GM11168 (cell line): ENCODE measurements around the gene TNNT3.

ENCODE experiments used
- in situ Hi-C: fragments of 300-500 bp; cut with MboI; formaldehyde crosslinking; loops from one replicate; pipeline ENCODE4 v1.12.0; 2022; ENCODE audit warnings: low sequenced_read_pairs; ENCODE audit not compliant: unreplicated experiment

TNNT3 gene

DNA sequence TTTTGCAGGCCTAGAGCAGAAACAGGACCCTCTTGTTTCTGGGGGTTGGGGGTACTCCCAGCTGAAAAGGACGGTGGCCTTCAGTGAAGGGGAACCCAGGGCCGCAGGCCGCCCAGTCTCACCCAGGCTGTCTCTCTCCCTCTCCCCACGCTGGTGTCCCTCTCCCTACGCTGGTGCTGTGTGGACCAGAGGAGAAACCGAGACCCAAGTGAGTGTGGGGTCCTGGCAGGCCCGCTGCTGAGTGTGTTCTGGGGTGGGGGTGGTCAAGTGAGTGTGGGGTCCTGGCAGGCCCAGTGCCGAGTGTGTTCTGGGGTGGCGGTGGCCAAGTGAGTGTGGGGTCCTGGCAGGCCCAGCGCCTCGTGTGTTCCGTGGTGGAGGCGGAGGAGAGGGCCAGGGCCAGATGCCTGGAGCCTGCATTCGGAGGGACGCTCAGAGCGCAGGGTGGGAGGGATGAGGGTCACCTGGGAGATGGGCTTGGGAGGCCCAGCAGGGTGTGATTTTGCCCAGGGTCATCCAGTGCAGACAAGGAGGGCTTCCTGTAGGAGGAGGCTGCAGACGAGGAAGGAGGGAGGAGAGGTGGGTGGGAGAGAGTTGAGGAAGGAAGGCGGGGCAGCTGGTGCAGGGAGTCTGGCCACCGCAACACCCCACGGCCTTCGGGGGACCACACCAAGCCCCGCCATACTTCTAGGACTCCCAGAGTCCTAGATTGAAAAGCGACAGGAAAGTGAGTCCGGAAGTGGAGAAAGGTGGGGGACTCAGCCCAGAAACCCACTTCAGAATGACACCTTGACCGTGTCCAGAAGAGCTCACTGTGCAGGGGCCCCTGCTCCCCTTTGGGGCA is 10.3 kb downstream of the TNNT3 start:
- in situ Hi-C loops: no loop called here

DNA sequence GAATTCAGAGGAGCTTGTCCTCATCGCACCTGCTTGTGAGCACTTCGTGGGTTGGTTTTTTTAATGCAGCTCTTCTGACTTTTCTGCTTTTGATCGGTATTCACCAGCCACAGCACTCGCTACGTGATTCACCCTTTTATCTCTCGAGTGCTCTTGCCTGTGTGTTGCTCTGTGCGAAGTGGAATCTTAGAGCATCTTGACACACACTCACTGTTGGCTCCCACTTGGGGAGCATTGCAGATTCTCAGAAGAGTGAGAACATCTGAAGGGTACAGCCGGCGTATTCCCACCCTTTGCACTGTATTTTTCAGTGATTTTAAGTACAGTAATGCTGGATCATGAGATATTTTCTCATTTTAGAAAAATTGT is 10.9 kb downstream of the TNNT3 start:
- in situ Hi-C loops: no loop called here

DNA sequence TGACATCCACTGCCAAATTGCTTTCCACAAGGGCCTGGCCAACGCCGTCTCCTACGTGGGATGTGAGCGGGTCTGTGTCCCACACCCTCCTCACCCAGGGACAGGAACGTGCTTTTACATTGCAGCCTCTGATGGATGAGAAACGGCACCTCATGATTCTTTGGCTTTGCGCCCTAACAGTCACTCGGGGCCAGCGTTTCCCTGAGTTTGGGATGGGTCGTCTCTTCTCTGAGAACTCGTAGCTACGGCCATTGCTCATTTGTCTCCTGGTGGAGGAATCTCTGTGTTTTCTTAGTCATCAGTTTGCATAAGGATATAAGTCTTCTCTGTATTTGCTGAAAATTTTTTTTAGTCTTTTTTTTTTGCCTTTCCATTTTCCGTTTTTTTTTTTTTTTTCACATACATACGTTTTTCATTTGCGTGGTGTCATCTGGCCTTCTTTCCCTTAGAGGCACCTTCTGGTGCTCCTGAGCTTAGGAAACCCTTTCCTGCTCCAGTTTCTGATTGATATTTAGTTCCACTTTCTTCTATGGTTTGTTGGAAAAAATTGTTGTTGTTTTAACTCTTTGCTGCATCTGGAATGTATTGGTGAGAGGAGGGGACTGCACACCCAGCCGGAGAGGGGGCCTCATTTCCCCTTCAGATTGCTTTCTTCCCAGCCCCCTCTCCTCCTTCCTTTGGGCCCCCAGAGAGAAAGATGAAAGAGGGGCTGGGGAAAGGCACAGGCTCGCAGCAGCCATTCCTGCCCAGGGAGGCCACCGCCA is 12.0 kb downstream of the TNNT3 start:
- in situ Hi-C loops: no loop called here

DNA sequence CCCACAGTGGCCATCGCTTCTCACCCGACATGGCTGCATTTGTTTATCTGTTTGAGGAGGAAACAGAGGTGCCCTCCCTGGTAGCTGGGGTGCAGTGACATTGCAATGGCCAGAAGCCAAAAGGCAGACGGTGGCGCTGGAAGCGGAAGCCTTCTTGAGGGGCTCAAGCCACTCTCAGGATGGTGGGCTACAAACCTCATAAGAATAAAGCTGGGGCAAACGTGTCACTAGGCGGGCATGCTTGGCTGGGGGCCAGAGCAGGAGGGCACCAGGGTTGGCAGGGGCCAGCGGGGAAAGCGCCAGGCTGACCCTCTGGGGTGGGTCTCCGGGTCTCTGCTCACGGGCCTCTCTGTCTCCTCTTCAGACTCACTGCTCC is 12.6 kb downstream of the TNNT3 start:
- in situ Hi-C loops: no loop called here

DNA sequence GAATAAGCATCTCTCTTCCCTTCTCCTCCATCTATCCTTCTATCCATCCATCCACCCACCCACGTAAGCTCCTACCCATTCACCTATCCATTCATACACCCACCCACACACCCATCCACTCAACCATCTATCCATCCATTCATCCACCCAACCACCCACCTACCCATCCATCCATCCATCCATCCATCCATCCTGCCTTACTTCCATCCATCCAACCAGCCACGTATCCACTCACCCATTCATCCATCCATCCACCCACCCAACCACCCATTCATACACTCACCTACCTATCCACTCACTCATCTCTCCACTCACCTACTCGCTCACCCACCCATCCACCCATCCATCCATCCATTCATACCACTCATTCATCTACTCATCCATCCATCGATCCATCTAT is 13.2 kb downstream of the TNNT3 start:
- in situ Hi-C loops: no loop called here

DNA sequence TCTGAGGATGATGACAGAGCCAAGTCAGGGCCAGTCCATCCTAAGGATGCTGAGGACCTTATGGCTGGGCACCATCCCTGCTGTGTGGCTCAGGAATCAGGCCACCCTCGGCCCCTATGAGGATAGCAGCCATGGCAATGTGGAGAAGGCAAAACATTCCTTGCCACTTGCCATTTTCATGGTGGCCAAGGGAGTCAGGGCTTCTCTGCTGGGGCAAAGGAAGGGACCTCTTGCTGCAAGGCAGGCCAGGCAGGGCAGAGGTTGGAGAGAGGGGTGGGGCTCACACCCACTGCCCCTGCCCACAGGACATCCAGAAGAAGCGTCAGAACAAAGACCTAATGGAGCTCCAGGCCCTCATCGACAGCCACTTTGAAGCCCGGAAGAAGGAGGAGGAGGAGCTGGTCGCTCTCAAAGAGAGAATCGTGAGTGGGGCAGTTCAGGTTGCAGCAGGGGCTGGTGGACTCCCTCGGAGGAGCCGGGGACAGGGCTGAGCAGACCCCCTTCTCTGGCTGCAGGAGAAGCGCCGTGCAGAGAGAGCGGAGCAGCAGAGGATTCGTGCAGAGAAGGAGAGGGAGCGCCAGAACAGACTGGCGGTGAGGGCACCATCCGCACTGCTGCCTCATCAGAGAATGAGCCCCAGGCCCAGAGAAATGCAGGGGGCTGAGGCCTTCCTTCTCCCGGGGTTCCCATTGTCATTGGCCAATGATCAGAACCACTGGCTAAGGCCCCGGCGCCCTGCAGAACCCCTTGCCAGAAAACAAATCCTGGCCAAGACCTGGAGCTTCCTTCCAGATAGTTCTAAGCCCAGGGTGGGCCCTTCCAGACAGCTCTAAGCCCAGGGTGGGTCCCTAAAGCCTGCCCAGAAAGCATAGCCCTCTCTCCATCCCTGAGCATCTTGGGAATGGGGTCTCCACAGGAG is 14.2 kb downstream of the TNNT3 start:
- in situ Hi-C loops: no loop called here

DNA sequence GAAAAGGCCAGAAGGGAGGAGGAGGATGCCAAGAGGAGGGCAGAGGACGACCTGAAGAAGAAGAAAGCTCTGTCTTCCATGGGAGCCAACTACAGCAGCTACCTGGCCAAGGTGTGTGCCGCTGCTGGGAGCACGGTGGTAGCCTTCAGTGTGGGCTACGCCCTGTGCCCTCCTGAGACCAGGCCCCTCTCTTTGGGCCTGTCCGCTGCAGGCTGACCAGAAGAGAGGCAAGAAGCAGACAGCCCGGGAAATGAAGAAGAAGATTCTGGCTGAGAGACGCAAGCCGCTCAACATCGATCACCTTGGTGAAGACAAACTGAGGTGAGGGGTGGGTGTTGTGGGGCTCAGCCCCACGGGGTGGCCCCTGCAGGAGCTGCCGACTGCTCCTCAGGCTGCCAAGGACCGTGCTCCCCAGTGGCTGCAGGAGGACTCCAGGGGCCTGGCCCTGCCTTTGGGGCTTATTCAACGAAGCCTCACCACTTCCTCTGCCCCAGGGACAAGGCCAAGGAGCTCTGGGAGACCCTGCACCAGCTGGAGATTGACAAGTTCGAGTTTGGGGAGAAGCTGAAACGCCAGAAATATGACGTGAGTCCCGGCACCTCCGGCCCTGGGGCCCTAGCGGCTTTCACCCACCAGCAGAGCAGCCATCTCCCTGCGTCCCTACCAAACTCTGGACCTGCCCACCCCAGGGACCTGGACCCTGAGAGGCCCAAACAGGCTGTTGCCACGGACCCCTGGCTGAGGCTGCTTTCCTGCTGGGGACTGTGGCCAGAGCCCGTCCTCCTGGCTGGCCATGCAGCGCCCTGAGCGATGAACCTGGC is 15.0 kb downstream of the TNNT3 start:
- in situ Hi-C loops: no loop called here

DNA sequence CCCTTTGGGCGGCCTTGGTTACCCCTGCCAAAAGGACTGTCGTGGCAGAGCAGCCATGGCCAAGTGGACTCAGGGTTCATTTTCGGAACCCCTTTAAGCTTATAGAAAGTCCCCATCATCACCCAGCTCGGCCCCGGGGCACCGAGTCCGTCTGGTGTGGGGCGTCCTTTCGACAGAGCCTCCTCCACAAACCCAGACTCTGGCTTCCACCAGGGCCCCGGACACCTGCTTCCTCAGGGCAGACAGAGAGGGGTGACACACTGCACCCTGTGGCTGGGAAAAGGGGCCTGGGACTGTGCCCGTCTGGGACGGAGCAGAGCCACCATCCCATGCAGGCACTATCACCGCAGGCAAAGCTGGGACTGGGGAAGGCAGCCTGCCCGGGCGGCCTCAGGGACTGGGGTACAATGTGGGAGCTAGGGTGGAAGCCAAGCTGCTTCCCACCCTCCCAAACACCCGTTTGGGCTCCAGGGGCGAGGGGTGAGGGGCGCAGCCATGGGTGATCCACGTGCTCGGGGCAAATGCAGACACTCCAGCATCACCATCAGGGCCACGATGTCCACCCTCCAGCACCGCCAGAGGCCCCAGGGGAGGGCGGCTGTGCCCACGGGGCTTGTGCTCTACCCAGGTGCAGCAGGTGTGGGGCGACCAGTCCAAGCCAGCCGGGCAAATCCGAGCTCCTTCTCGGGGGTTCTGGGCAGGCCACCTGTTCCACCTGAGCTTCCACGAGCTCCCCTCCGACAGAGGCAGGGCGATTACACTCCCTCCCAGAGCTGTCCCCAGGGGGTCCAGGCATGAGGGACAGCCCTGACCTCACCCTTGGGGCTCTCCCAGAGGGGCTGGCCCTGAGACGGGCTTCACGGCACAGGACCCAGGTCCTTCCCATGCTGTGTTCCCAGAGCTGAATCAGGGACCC is 15.9 kb downstream of the TNNT3 start:
- in situ Hi-C loops: no loop called here

DNA sequence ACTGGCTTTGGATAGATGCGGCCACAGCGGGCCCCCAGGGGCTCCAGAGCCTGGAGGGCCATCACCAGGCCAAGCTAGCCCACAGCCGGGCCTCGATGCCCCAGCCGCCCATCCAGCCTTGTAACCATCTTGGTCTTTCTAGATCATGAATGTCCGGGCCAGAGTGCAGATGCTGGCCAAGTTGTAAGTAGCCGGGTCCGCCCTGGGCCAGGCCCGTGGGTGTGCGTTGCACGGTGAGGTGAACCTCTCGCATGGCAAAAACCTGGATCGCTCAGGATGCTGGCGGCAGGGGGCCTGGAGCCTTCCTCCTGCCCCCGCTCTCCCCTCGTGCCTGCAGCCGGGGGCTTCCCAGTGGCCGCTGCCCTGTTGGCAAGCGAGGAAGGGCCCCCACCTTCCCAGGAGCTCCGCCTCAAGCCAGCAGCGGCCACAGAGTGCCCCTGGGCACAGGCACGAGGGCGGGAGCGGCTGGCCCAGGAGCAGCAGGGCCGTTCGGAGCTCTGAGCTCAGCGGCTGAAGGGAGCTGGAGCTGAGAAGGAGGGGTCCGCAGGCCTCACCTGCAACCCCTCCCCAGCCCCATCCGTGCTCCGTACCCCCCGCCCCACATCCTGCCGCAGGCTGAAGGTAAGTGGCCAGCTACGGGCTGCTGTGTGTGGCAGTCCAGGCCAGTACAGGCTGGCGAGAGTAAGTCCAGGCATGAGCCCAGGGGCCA is 16.7 kb downstream of the TNNT3 start:
- in situ Hi-C loops: no loop called here

DNA sequence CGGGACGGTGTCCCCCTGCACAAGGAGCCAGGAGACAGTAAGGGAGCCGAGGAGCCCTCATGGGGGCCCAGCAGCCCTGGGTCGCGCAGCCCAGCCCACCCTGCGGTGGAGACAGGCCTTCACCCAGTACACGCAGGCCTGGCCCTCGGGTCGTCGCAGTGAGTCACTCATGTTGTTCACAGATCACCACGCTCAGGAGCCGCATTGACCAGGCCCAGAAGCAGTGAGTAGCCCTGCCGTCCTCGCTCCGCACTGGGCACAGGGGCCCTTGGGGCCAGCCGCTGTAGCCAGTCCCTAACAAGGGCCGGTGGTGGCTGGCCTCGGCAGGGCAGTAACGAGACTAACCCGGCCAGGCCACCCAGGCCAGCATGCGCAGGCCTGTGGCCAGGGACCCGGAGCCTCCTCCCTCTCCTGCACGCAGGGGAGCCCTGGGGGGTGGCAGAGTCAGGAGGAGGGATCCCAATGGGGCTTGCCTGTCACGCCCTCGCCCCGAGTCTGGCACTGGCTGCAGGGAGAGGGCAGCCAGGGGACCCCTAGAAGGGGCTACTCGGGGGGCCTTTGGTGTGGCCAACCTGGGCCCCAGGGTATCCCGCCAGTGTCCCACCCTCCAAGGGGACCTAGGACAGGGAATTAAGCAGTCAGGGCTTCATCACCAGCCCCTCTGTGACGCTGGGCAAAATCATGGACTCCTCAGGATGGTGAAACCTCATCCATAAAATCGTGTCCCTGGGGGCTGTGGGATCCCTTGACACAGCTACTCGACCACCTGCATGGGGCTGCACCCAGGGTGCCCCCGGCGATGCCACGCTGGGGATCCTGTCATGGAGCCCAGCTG is 17.5 kb downstream of the TNNT3 start:
- in situ Hi-C loops: no loop called here

DNA sequence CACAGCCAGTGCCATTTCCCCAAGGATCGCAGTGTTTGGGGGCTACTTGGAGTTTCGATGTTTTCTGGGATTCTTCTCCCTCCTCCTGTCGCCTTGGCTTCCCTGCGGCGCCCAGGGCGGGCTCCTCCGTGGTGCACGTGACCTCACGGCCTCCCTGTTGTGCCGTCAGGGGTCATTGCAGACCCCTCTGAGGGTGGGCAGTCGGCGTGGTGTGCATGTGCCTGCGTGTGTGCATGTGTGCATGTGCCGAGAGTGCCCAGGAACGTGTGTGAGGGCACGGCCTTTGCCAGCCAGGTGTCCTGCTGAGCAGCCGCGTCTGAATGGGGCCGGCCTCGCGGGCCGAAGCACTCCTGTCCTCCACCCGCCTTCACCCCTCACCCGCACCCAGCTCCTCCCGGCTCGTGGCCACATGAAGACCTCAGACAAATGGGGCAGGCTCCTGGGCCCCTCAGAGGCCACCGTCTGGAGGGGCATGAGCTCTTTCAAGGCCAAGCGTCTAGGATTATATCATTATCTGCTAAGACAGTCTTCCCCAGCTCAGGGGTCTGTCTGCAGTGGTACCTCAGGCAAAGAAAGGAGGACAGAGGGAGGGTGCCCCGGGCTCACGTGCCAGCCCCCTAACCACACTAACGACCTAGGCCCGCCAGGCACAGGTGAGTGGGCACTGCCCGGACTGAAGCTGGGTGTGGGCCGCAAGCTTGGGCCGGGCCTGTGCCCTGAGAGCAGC is 18.3 kb downstream of the TNNT3 start:
- in situ Hi-C loops: no loop called here

DNA sequence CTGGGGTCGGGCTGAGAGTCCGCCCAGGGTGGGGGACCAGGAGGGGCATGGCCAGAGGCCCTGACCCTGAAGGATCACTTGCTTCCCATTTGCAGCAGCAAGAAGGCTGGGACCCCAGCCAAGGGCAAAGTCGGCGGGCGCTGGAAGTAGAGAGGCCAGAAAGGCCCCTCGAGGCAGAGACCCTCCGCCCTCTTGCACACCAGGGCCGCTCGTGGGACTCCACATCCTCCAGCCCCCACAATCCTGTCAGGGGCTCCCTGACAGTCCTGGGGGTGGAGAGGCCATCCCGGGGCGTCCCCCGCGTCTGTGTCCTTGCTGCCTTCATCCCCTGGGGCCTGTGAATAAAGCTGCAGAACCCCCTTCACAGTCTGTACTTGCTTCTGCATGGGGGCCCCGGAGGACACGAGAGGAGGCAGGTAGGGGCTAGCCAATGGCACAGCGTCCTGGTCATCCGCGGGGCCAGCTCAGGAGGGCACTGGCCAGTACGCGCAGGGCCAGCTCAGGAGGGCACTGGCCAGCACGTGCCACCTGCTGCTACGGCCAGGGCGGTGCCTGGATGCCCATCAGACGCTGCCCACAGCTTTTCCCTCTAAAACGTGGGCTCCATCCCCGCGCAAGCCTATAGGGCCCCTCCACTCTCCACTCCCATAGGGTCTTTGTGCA is 19.0 kb downstream of the TNNT3 start:
- in situ Hi-C loops: no loop called here

DNA sequence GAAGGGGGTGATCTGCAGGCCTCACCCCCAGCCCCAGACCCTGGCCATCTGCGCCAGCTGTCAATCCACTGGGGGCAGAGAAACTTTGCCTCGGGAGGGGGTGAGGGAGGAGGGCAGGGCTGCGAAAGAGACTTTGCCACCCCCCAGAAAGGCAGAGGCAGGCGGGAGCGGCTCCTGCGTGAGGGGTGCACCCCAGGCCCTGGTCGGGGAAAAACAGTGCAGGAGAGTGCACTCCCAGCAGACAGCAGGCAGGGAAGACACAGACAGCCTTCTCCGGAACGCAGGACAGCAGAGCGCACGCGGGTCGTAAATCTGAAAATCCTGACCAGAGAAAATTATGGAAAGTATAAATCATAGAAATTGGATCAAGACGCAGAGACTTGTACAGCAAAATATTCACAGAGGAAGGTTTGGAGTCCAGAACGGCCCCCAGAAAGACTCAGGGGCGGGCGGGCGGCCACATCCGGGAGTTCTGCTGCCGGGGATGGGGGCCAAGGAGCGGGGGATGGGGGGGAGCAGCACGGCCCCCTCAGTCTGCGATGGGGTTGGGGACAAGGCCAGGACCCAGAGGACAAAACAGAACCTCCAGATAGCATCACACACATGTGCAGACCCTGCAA is 19.6 kb downstream of the TNNT3 start:
- in situ Hi-C loops: no loop called here

DNA sequence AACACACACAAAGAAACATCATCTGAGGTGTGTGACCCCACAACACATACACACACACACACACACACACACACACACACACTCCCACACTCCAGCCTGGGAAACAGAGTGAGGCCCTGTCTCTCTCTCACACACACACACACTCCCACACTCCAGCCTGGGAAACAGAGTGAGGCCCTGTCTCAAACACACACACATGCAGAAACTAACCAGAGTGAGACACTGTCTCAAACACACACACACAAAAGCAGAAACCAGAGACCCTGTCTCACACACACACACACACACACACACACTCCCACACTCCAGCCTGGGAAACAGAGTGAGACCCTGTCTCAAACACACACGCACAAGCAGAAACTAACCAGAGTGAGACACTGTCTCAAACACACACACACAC is 20.3 kb downstream of the TNNT3 start:
- in situ Hi-C loops: loop anchor here (5.0 kb wide), 1 partner anchor 42 kb away; no protein-coding TSS in a partner anchor

DNA sequence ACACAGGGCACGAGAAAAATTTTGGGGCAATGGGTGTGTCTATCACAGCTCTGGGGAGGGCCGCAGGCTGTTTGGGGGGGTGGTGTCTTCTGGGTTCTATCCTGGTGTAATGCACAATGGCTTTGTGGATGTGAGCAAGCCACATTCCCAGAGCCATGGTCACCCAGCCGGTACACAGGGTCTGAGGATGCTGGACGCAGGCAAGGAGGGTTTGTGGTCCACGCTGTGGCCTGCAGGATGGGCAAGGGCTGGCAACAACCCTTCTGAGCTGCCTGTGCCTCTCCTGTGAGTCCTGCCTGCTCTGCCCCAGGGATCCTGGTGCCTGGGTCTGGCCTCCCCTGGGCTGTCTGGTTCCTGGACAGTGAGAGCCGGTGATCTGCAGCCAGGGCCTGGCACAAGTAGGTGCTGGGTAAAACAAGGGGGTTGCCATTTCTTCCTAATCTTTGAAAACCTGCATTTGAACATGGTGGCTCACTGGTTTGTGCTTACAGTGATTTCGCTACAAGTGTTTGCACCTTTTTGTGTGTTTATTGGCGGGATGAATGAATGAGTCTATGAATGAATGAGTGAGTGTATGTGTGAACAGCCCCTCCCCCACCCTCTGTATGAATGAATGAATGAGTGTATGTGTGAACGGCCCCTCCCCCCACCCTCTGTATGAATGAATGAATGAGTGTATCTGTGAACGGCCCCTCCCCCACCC is 23.2 kb downstream of the TNNT3 start:
- in situ Hi-C loops: loop anchor here (5.0 kb wide), 1 partner anchor 45 kb away; no protein-coding TSS in a partner anchor
